Uterus (tissue), 4 donors: ENCODE results near the gene PRRT1. TPM values are rescaled to one million over a fixed set of nuclear protein-coding genes. Genes with fewer than 3 reads are reported as not detected.

Experiments used
- DNase-seq, 2 donors: peaks; one replicate each; pipeline ENCODE4 v3.0.0-alpha.2; 2019 to 2020
- H3K27ac ChIP-seq, 2 donors: fragments of 200-600 bp; sonication (generic); 1 replicate in 1 of 2; 2 replicates in 1 of 2; pipeline ENCODE4 v1.5.1; 2016 to 2018
- H3K27me3 ChIP-seq, 2 donors: fragments of 200-600 bp; sonication (generic); one replicate each; pipeline ENCODE4 v1.5.1; 2018 to 2019; ENCODE audit warnings: control low read depth in 1 of 2
- H3K36me3 ChIP-seq, 2 donors: fragments of 200-600 bp; sonication (generic); one replicate each; pipeline ENCODE4 v1.5.1; 2019; ENCODE audit warnings: control low read depth in 1 of 2
- H3K4me1 ChIP-seq, 2 donors: fragments of 200-600 bp; sonication (generic); one replicate each; pipeline ENCODE4 v1.5.1; 2018 to 2019; ENCODE audit warnings: control low read depth in 1 of 2
- H3K4me3 ChIP-seq, 2 donors: fragments of 200-600 bp; sonication (generic); 1 replicate in 1 of 2; 2 replicates in 1 of 2; pipeline ENCODE4 v1.5.1; 2018 to 2019; ENCODE audit warnings: mild to moderate bottlenecking in 1 of 2
- H3K9me3 ChIP-seq, 2 donors: fragments of 200-600 bp; sonication (generic); one replicate each; pipeline ENCODE4 v1.5.1; 2019; ENCODE audit warnings: control low read depth in 1 of 2
- CTCF ChIP-seq, 4 experiments: fragments of 200-600 bp in 2 of 4; fragments of 450-650 bp in 2 of 4; sonication (generic) in 2 of 4; IDR thresholded peaks; one replicate each; pipeline ENCODE4 v1.5.1; 2016 to 2019; ENCODE audit warnings: antibody characterized with exemption in 4 of 4, mild to moderate bottlenecking in 2 of 4, moderate library complexity in 1 of 4
- POLR2A ChIP-seq, 2 donors: fragments of 450-650 bp; IDR thresholded peaks; one replicate each; pipeline ENCODE4 v1.6.1; 2016; ENCODE audit warnings: antibody characterized with exemption in 2 of 2, mild to moderate bottlenecking in 1 of 2, moderate library complexity in 1 of 2
- intact Hi-C: fragments of 100-400 bp; cut with DNase I; formaldehyde crosslinking; loops from one replicate; pipeline ENCODE4 v1.15.1; 2023; ENCODE audit warnings: low total_unique reads
- total RNA-seq, 4 donors: library from RNA; depleted of rRNA in 3 of 4; stranded (reverse); fragments of >200 nt in 3 of 4; gene quantifications; one replicate each; pipeline versions ENCODE4 v1.1.0 to v1.2.4, GENCODE V29; 2014 to 2023
- donor health status: DM: yes; HTN: yes; CAD: no.

The PRRT1 gene
- total RNA-seq, 4 donors from 2014 or later: 8.0 to 9.4 TPM; not detected in 2

GRCh38 chr6:32139590-32139989 is 12.1 kb downstream of the PRRT1 start:
- H3K36me3 ChIP-seq: no peaks in the 10 kb centered on the region
- H3K4me1 ChIP-seq: no peaks in the 10 kb centered on the region
- intact Hi-C loops: no loop called here
- DNase-seq: no peak
- H3K4me3 ChIP-seq: no peak overlapping the region
- H3K27ac ChIP-seq: no peak overlapping the region
- H3K27me3 ChIP-seq: no peaks in the 10 kb centered on the region
- TF ChIP-seq POLR2A (IDR thresholded peaks at IDR 0.05): no peak
- no peak for TF ChIP-seq CTCF (IDR thresholded peaks at IDR 0.05)
- no peaks in the 10 kb centered on the region for H3K9me3 ChIP-seq

GRCh38 chr6:32137454-32137853 is 14.3 kb downstream of the PRRT1 start:
- Histone ChIP-seq H3K27me3 (no peaks in the 10 kb centered on the region), H3K27ac (no peak overlapping the region), H3K4me3 (no peak overlapping the region), H3K9me3 (no peaks in the 10 kb centered on the region), H3K36me3 (no peaks in the 10 kb centered on the region), H3K4me1 (no peaks in the 10 kb centered on the region)
- no peak for DNase-seq
- intact Hi-C loops: no loop called here
- TF ChIP-seq POLR2A (IDR thresholded peaks at IDR 0.05) (no peak), CTCF (IDR thresholded peaks at IDR 0.05) (no peak)

GRCh38 chr6:32133786-32134185 is 18.0 kb downstream of the PRRT1 start:
- no peak for DNase-seq
- Histone ChIP-seq H3K9me3 (no peaks in the 10 kb centered on the region), H3K27ac (no peak overlapping the region), H3K36me3 (no peaks in the 10 kb centered on the region), H3K4me3 (no peak overlapping the region), H3K27me3 (no peaks in the 10 kb centered on the region), H3K4me1 (peaks cover 0 to 8% of the 10 kb centered on the region in 2 donors)
- no peak for TF ChIP-seq CTCF (IDR thresholded peaks at IDR 0.05)
- no peak for TF ChIP-seq POLR2A (IDR thresholded peaks at IDR 0.05)
- intact Hi-C loops: no loop called here

- intact Hi-C loops: no loop called here
- Histone ChIP-seq H3K36me3 (no peaks in the 10 kb centered on the region), H3K9me3 (no peaks in the 10 kb centered on the region), H3K27me3 (no peaks in the 10 kb centered on the region), H3K27ac (no peak overlapping the region), H3K4me3 (no peak overlapping the region), H3K4me1 (peaks cover 0 to 17% of the 10 kb centered on the region in 2 donors)
- TF ChIP-seq POLR2A (IDR thresholded peaks at IDR 0.05): no peak
- TF ChIP-seq CTCF (IDR thresholded peaks at IDR 0.05): no peak
- no peak for DNase-seq
Measured at GRCh38 chr6:32132110-32132509, 19.6 kb downstream of the PRRT1 start.

- H3K4me1 ChIP-seq: peaks cover 0 to 19% of the 10 kb centered on the region in 2 donors
- H3K9me3 ChIP-seq: no peaks in the 10 kb centered on the region
- H3K27ac ChIP-seq: no peak overlapping the region
- intact Hi-C loops: no loop called here
- H3K36me3 ChIP-seq: no peaks in the 10 kb centered on the region
- no peaks in the 10 kb centered on the region for H3K27me3 ChIP-seq
- no peak for DNase-seq
- H3K4me3 ChIP-seq: no peak overlapping the region
- TF ChIP-seq POLR2A (IDR thresholded peaks at IDR 0.05): no peak
- TF ChIP-seq CTCF (IDR thresholded peaks at IDR 0.05): no peak
Measured at GRCh38 chr6:32131439-32131948, 20.2 kb downstream of the PRRT1 start.
